ENCODE results near the gene ELMO2. TPM values are rescaled to one million over a fixed set of nuclear protein-coding genes. Genes with fewer than 3 reads are reported as not detected.

ELMO2 gene
- total and polyA plus RNA-seq, 2 donors (not counting 1 experiment from before 2014, with no cell fraction given) = 22.1 to 41.7 TPM

- peaks cover 44% of the 10 kb centered on the region for H3K27me3 Mint-ChIP-seq
- no peak overlapping the region for H3K27ac Mint-ChIP-seq
- POLR2A ChIA-PET = interaction anchor here (0.6 kb wide), 1 partner anchor 81 kb away, joined by 5 read pairs; no protein-coding TSS in a partner anchor
Observed at GRCh38 chr20:46416839-46417238, 10.4 kb upstream of the ELMO2 start.

GRCh38 chr20:46416421-46416820, 10.0 kb upstream of the ELMO2 start:
- Histone ChIP-seq H3K4me1 (ENCODE audit: control insufficient read depth in 2 of 2, insufficient read depth in 2 of 2, low read length in 2 of 2) (no peaks in the 10 kb centered on the region), H4K20me1 (ENCODE audit: control insufficient read depth, insufficient read depth, low read length, poor library complexity, severe bottlenecking) (no peaks in the 10 kb centered on the region), H3K36me3 (replicated peaks in 1 of 2; ENCODE audit: control extremely low read depth in 1 of 2, control insufficient read depth in 1 of 2, extremely low read depth in 1 of 2, insufficient read depth in 2 of 2, low read length in 1 of 2) (no peaks in the 10 kb centered on the region), H3K4me2 (replicated peaks; ENCODE audit: low read depth, low read length, poor library complexity, severe bottlenecking) (no peak overlapping the region), H3K27me3 (replicated peaks in 1 of 4; ENCODE audit: control extremely low read depth in 1 of 4, control insufficient read depth in 3 of 4, insufficient read depth in 4 of 4, low read length in 3 of 4) (peaks cover 0 to 24% (median 13%) of the 10 kb centered on the region in 4 experiments), H3K9ac (ENCODE audit: low read length) (no peak overlapping the region), H3K9me3 (ENCODE audit: control extremely low read depth in 1 of 3, control insufficient read depth in 2 of 3, insufficient read depth in 1 of 3, low read length in 2 of 3) (no peaks in the 10 kb centered on the region), H3K27ac (ENCODE audit: low read length in 2 of 2) (no peak overlapping the region), H2AFZ (ENCODE audit: insufficient read depth, low read depth, low read length, poor library complexity, severe bottlenecking) (no peak overlapping the region), H3K79me2 (ENCODE audit: control insufficient read depth, insufficient read depth, low read length) (no peaks in the 10 kb centered on the region), H3K4me3 (ENCODE audit: control extremely low read depth in 1 of 5, extremely low read depth in 1 of 5, insufficient read depth in 1 of 5, low read depth in 2 of 5, low read length in 4 of 5) (no peak overlapping the region)
- CTCF ChIA-PET = interaction anchor here (1.4 kb wide), 1 partner anchor 22 kb away, joined by 3 read pairs; no protein-coding TSS in a partner anchor
- intact Hi-C loops (cut with micrococcal nuclease) = no loop called here
- ATAC-seq (ENCODE audit: low read depth) (no peak), DNase-seq (no peak)
- TF ChIP-seq CTCF (IDR thresholded peaks at IDR 0.05) = no peak
- WGBS (ENCODE audit: insufficient coverage) = no CpG with 5 or more reads among the region's 3 CpGs
- H3K27me3 Mint-ChIP-seq = peaks cover 44% of the 10 kb centered on the region
- POLR2A ChIA-PET = interaction anchor here (0.6 kb wide), 1 partner anchor 81 kb away, joined by 5 read pairs; no protein-coding TSS in a partner anchor
- no peak overlapping the region for H3K27ac Mint-ChIP-seq
- peaks cover 2% of the 10 kb centered on the region for H3K9me3 Mint-ChIP-seq (ENCODE audit: insufficient read depth)
- H3K4me3 Mint-ChIP-seq = no peak overlapping the region
- no peaks in the 10 kb centered on the region for H3K4me1 Mint-ChIP-seq

More at GRCh38 chr20:46416839-46417238, 10.4 kb upstream of the ELMO2 start:
- H3K79me2 ChIP-seq (ENCODE audit: control insufficient read depth, insufficient read depth, low read length) = no peaks in the 10 kb centered on the region
- no peaks in the 10 kb centered on the region for H3K9me3 ChIP-seq (ENCODE audit: control extremely low read depth in 1 of 3, control insufficient read depth in 2 of 3, insufficient read depth in 1 of 3, low read length in 2 of 3)
- intact Hi-C loops (cut with micrococcal nuclease) = no loop called here
- H4K20me1 ChIP-seq (ENCODE audit: control insufficient read depth, insufficient read depth, low read length, poor library complexity, severe bottlenecking) = no peaks in the 10 kb centered on the region
- ATAC-seq (ENCODE audit: low read depth) (no peak), DNase-seq (no peak)
- no peak overlapping the region for H3K4me3 Mint-ChIP-seq
- CTCF ChIA-PET = interaction anchor here (1.4 kb wide), 1 partner anchor 21 kb away, joined by 3 read pairs; no protein-coding TSS in a partner anchor
- H3K4me3 ChIP-seq (ENCODE audit: control extremely low read depth in 1 of 5, extremely low read depth in 1 of 5, insufficient read depth in 1 of 5, low read depth in 2 of 5, low read length in 4 of 5) = no peak overlapping the region
- H3K36me3 ChIP-seq (replicated peaks in 1 of 2; ENCODE audit: control extremely low read depth in 1 of 2, control insufficient read depth in 1 of 2, extremely low read depth in 1 of 2, insufficient read depth in 2 of 2, low read length in 1 of 2) = no peaks in the 10 kb centered on the region
- H3K9ac ChIP-seq (ENCODE audit: low read length) = no peak overlapping the region
- H3K4me2 ChIP-seq (replicated peaks; ENCODE audit: low read depth, low read length, poor library complexity, severe bottlenecking) = no peak overlapping the region
- WGBS (ENCODE audit: insufficient coverage) = no CpG with 5 or more reads among the region's 2 CpGs
- no peak overlapping the region for H2AFZ ChIP-seq (ENCODE audit: insufficient read depth, low read depth, low read length, poor library complexity, severe bottlenecking)
- TF ChIP-seq CTCF (IDR thresholded peaks at IDR 0.05) (no peak), EZH2 (IDR thresholded peaks at IDR 0.05; ENCODE audit: borderline replicate concordance, insufficient read depth, low read depth, low read length, poor library complexity, severe bottlenecking) (no peak)
- no peak overlapping the region for H3K27ac ChIP-seq (ENCODE audit: low read length in 2 of 2)
- peaks cover 0 to 24% (median 13%) of the 10 kb centered on the region in 4 experiments for H3K27me3 ChIP-seq (replicated peaks in 1 of 4; ENCODE audit: control extremely low read depth in 1 of 4, control insufficient read depth in 3 of 4, insufficient read depth in 4 of 4, low read length in 3 of 4)
- no peaks in the 10 kb centered on the region for H3K4me1 Mint-ChIP-seq
- peaks cover 2% of the 10 kb centered on the region for H3K9me3 Mint-ChIP-seq (ENCODE audit: insufficient read depth)
- H3K4me1 ChIP-seq (ENCODE audit: control insufficient read depth in 2 of 2, insufficient read depth in 2 of 2, low read length in 2 of 2) = no peaks in the 10 kb centered on the region
